Measurements from ENCODE around the gene INPP5J.
"Not testable (repeated sequence)": the region's sequence is repeated elsewhere in the genome, so short reads cannot be mapped to it uniquely, and the experiment has no call there.

INPP5J gene

GRCh38 chr22:31122532-31123291 is at the start of gene INPP5J:
TSS of gene INPP5J (plus strand) at chr22:31122966. CDS start at chr22:31123015, 49 bp downstream.
- in situ Hi-C loops (cut with HindIII; ENCODE audit: low sequenced_read_pairs) = no loop called here

- in situ Hi-C loops (cut with HindIII; ENCODE audit: low sequenced_read_pairs) = not testable (repeated sequence)
Observed at GRCh38 chr22:31073125-31073524, 49.6 kb upstream of the INPP5J start.

- in situ Hi-C loops (cut with HindIII; ENCODE audit: low sequenced_read_pairs) = not testable (repeated sequence)
Observed at GRCh38 chr22:31073545-31074145, 49.1 kb upstream of the INPP5J start.

GRCh38 chr22:31075961-31076360 is 46.8 kb upstream of the INPP5J start:
- in situ Hi-C loops (cut with HindIII; ENCODE audit: low sequenced_read_pairs) = no loop called here

GRCh38 chr22:31077681-31078080 is 45.1 kb upstream of the INPP5J start:
- in situ Hi-C loops (cut with HindIII; ENCODE audit: low sequenced_read_pairs) = no loop called here

- in situ Hi-C loops (cut with HindIII; ENCODE audit: low sequenced_read_pairs) = not testable (repeated sequence)
Observed at GRCh38 chr22:31078389-31078788, 44.4 kb upstream of the INPP5J start.

GRCh38 chr22:31079095-31079642 is 43.6 kb upstream of the INPP5J start:
- in situ Hi-C loops (cut with HindIII; ENCODE audit: low sequenced_read_pairs) = no loop called here

GRCh38 chr22:31080164-31080847 is 42.5 kb upstream of the INPP5J start:
- in situ Hi-C loops (cut with HindIII; ENCODE audit: low sequenced_read_pairs) = no loop called here

GRCh38 chr22:31080848-31081649 is 41.7 kb upstream of the INPP5J start, which contains the start of gene SMTN:
TSS of gene SMTN (plus strand) at chr22:31081318. CDS start at chr22:31083259, 1,941 bp downstream.
- in situ Hi-C loops (cut with HindIII; ENCODE audit: low sequenced_read_pairs) = no loop called here

- in situ Hi-C loops (cut with HindIII; ENCODE audit: low sequenced_read_pairs) = no loop called here
Observed at GRCh38 chr22:31081963-31082605, 40.7 kb upstream of the INPP5J start.

GRCh38 chr22:31082606-31083376 is 40.0 kb upstream of the INPP5J start:
- in situ Hi-C loops (cut with HindIII; ENCODE audit: low sequenced_read_pairs) = no loop called here

- in situ Hi-C loops (cut with HindIII; ENCODE audit: low sequenced_read_pairs) = no loop called here
Observed at GRCh38 chr22:31083377-31083768, 39.4 kb upstream of the INPP5J start.

GRCh38 chr22:31083923-31084810 is 38.6 kb upstream of the INPP5J start:
- in situ Hi-C loops (cut with HindIII; ENCODE audit: low sequenced_read_pairs) = no loop called here

- in situ Hi-C loops (cut with HindIII; ENCODE audit: low sequenced_read_pairs) = no loop called here
Observed at GRCh38 chr22:31084811-31085492, 37.8 kb upstream of the INPP5J start.

GRCh38 chr22:31085493-31085824 is 37.3 kb upstream of the INPP5J start:
- in situ Hi-C loops (cut with HindIII; ENCODE audit: low sequenced_read_pairs) = no loop called here

GRCh38 chr22:31085928-31086327 is 36.8 kb upstream of the INPP5J start:
- in situ Hi-C loops (cut with HindIII; ENCODE audit: low sequenced_read_pairs) = no loop called here

- in situ Hi-C loops (cut with HindIII; ENCODE audit: low sequenced_read_pairs) = no loop called here
Observed at GRCh38 chr22:31086703-31087330, 35.9 kb upstream of the INPP5J start.
